IPS DF 19.7 (cell line): ENCODE measurements around the gene RAB7A.
"Not testable (repeated sequence)": the region's sequence is repeated elsewhere in the genome, so short reads cannot be mapped to it uniquely, and the experiment has no call there.

ENCODE experiments used
- DNase-seq: peaks from one replicate; pipeline ENCODE4 v3.0.0-alpha.2; 2013; ENCODE audit warnings: low read depth, low spot score

The RAB7A gene

DNA sequence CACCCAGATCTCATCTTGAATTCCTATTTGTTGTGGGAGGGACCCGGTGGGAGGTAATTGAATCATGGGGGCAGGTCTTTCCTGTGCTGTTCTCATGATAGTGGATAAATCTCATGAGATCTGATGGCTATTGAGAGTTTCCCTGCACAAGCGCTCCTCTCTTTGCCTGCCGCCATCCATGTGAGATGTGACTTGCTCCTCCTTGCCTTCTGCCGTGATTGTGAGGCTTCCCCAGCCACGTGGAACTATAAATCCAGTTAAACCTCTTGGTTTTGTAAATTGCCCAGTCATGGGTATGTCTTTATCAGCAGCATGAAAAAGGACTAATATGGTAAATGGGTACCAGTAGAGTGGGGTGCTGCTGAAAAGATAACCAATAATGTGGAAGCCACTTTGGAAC, 23.6 kb downstream of the RAB7A start:
- DNase-seq: not testable (repeated sequence)

DNA sequence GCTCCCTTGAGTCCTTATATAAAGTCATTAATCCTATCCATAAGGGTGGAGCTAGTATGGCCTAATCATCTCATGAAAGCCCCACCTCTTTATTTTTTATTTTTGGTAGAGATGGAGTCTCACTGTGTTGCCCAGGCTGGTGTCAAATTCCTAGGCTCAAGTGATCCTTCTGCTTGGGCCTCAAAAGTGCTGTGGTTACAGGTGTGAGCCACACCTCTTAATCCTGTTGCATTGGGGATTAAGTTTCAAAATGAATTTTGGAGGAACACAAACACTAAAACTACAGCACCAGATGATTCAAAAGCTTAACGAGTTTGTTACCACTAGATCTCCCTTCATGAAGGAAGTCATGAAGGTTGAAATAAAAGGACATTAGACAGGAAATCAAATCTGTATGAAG, 27.7 kb downstream of the RAB7A start:
- no peak for DNase-seq

DNA sequence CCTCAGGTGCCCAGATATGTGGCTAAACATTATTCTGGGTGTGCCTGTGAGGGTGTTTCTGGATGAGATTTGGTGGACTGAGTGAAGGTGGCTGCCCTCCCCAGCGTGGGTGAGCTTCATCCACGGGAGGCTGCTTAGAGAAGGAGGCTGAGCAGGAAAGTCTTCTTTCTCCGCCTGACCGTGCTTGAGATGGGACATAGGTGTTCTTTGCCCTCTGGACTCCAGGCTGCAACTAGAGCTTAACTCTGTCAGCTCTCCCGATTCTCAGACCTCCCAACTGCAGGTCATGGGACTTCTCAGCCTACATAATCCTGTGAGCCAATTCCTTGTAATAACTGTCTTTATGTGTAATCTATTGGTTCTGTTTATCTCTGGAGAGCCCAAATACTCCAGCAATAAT, 34.1 kb downstream of the RAB7A start:
- DNase-seq: no peak

DNA sequence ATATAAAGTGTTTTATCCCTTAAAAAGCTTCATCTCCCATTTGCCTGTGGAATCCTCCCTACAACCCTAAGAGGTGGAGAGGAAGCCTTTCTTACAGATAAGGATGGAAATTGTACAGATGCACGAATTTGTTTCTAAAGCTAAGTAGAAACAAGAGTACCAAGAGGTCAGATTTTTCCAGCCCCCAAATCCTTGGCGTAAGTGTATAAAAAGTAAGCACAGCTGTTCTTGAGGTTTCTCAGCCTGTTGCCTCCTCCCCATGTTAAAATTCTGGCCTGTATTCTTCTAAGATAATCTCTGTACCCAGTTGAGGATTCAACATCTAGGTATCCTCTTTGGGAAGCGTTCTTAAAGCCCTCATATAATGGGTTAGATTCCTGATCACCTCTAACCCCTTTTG, 34.9 kb downstream of the RAB7A start:
- DNase-seq: no peak

DNA sequence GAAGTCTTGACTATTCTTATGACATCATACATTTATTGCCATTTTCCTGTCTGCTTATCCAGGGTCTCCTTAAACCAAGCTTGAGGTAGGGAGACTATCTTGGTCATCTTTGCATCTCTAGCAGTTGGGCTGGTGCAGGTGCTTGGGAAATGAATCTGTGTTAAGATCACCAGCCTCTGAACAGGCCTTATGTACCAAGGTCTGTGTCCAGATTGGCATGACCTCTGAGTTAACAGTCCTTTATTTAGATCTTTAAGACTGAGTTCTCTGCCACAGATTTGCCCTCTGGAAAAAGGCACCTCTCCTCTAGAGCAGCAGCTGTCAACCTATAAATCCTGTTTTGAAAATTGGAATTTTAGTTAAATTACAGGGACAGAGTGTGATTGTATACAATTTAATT, 35.4 kb downstream of the RAB7A start:
- DNase-seq: no peak

DNA sequence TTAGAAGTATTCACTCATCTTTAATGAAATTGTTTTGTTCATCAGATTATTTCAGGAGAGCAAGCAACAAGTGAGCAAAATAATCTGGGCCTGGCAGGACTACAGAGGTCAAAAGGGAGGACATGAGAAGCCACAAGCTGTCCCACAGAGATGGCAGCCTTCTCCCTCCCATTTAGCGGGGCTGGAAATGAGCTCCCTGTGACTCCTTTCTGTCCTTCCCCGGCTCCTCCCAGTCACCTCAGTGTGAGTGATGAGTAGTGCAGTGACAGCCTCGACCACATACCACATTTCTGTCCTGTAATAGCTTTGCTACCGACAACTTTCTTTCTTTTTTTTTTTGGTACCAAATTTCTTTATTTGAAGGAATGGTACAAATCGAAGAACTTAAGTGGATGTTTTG, 38.0 kb downstream of the RAB7A start:
- DNase-seq: no peak

DNA sequence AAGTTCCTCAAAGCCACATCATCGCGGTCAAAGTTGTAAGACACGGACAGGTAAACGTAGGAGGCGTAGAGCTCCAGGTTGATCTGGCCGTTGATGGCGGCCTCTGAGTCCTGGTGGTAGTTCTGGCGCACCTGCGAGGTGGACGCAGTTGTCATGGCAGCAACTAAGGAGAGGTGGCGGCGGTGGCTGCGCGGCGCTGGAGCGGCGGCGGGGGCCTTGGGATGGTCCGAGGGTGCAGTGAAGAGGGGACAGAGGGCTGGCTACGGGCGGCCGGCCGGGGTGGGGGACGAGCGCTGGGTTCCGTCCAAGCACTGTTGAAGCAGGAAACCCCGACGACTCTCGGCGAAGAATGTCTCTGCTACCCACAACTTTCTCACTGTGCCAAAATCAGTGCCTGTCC, 38.9 kb downstream of the RAB7A start:
- no peak for DNase-seq

DNA sequence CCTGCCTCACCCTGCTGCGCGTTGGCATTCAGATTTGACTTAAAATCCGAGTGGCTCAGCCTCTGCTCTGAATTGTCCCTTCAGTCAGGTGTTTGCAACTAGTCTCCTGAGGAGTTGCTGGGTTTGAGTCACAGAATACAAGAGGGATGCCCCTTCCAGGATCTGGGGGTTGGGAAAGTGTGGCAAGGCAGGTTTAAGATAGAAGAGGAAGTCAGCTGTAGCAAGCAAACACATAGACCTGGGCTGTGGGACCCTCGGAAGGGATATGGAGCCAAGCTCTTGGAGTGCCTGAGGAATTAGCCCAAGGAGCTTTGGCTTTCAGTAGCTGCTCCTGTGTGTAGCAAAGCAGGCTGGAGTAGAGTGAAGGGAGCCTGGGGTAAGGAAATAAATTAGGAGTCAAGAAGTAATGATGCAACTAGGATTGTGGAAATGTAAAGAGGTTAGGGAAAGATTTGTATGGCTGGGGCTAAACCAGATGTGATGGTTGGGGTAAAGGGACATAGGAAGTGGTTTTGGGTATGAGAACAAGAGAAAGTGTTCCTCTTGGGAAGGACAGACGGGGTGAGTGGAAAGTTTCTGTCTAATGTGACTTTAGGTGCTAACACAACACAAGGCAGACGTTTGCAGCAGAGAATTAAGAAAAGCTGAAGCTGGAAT, 41.2 kb downstream of the RAB7A start:
- no peak for DNase-seq

DNA sequence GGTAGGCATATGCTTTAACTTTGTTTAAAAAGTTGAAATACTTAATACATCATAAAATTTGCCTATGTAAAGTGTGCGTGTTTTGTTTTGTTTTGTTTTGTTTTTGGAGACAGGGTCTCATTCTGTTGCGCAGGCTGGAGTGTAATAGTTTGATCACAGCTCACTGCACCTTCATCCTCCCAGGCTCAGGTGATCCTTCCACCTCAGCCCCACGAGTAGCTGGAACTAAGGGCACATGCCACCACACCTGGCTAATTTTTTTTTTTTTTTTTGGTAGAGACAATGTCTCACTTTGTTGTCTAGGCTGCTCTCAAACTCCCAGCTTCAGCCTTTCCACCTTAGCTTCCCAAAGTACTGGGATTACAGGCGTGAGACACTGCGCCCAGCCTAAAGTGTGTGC, 42.5 kb downstream of the RAB7A start:
- DNase-seq: no peak

DNA sequence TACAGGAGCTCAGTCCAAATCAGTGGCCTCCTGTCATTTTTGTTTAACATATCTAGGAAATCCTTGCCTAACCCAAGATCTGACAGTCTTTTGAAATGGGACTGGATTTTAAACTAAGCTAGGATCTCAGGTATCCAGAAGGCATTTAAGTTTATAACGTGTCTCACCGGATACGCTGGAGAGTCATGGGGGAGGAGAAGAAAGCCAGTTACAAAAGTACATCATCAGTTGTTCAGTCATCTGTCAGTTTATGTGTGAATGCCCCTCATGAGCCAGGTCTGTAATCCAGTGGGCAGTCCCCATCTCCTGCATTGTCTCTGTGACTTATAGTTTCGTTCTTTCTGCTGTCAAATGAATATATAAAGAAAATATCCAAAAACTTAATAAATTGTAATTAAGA, 44.4 kb downstream of the RAB7A start:
- DNase-seq: no peak

DNA sequence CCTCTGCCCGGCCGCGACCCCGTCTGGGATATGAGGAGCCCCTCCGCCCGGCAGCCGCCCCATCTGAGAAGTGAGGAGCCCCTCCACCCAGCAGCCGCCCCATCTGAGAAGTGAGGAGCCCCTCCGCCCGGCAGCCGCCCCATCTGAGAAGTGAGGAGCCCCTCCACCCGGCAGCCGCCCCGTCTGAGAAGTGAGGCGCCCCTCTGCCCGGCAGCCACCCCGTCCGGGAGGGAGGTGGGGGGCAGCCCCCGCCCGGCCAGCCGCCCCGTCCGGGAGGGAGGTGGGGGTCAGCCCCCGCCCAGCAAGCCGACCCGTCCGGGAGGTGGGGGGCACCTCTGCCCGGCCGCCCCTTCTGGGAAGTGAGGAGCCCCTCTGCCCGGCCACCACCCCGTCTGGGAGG, 47.2 kb downstream of the RAB7A start:
- not testable (repeated sequence) for DNase-seq

DNA sequence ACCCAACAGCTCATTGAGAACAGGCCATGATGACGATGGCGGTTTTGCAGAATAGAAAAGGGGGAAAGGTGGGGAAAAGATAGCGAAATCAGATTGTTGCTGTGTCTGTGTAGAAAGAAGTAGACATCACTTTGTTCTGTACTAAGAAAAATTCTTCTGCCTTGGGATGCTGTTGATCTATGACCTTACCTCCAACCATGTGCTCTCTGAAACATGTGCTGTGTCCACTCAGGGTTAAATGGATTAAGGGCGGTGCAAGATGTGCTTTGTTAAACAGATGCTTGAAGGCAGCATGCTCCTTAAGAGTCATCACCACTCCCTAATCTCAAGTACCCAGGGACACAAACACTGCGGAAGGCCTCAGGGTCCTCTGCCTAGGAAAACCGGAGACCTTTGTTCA, 47.6 kb downstream of the RAB7A start:
- not testable (repeated sequence) for DNase-seq

DNA sequence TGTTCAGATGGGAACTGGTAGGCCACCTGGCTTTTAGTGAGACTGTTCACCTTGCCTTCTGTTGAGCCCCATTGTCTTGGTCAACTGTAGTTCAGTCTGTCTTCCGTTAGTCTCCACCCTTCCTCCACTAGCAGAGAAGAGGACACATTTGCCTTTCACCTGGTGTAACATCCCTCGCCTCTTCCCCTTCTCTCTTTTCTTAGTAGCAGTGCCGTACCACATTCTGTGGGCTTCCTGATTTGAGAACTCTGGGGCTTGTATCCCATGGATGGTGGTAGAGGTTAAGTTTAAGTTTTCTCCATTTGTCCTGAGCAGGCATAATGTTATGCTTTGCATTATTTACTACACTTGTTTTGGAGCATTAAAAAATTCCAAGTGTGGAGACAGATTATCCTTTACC, 49.3 kb downstream of the RAB7A start:
- no peak for DNase-seq

DNA sequence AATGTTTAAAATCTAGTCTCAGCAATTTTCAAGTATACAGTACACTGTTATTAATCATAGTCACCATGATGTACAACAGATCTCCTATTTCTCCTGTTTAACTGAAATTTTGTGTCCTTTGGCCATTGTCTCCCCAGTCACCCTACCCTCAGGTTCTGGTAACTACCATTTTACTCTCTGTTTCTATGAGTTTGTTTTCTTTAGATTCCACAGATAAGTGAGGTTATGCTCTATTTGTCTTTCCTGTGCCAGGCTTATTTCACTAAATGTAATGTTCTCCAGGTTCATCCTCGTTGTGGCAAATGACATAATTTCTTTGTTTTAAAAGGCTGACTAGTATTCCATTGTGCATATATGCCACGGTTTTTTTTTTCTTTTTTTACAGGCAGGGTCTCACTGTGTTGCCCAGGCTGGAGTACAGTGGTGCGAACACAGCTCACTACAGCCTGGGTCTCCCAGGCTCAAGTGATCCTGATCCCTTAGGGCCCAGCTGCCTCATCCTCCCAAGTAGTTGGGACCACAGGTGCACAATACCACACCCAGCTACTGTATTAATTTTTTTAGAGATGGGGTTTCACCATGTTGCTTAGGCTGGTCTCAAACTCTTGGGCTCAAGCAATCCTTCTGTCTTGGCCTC, 50.0 kb downstream of the RAB7A start:
- DNase-seq: no peak

DNA sequence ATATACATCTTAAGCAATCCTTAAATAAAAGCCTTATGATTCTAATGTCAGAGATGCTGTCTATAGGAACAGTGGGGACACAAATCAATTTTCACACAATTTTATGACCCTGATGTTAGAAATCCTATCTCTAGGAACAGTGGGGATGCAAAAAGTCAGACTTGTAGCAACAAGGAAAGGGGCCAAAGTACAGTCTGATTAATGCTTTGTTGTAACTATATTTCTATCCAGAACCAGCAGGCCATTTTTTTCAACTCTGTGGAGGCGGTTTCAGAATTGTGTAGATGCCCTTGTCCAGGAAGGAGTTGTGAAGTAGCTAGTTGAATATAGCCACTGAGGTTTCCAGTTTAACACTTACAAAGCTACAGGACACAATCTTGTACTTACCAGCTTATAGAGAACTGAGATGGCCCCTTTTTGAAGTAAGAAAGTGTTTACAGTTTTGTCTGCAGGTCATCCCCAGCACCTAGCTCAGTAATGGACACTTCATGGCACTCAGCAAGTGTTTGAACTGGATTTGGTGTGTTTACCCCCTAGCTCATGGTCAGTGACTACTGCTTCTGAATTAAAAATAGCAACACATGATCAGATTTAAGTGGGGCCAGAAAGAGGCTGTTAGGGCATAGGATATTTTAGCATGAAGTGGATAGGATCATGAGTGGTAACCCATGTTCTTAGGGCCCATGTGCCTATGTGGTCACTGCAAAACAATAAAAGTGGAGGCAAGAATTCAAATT, 54.3 kb downstream of the RAB7A start:
- DNase-seq: no peak

DNA sequence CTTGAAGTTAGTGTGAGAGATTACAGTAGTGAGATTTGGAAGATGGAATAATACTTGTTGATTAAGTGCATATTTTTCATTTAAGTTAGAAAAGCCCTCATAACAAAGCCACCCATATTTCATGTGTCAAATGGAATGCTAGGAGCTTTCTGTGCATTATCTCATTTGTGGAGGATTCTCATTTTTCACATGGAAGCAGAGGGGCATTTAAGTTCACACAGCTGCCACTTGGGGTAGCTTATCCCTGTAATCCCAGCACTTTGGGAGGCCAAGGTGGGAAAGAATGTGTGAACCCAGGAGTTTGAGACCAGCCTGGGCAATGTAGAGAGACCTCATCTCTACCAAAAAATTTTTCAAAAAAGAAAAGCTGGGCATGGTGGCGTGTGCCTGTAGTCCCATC, 55.2 kb downstream of the RAB7A start:
- DNase-seq: no peak

DNA sequence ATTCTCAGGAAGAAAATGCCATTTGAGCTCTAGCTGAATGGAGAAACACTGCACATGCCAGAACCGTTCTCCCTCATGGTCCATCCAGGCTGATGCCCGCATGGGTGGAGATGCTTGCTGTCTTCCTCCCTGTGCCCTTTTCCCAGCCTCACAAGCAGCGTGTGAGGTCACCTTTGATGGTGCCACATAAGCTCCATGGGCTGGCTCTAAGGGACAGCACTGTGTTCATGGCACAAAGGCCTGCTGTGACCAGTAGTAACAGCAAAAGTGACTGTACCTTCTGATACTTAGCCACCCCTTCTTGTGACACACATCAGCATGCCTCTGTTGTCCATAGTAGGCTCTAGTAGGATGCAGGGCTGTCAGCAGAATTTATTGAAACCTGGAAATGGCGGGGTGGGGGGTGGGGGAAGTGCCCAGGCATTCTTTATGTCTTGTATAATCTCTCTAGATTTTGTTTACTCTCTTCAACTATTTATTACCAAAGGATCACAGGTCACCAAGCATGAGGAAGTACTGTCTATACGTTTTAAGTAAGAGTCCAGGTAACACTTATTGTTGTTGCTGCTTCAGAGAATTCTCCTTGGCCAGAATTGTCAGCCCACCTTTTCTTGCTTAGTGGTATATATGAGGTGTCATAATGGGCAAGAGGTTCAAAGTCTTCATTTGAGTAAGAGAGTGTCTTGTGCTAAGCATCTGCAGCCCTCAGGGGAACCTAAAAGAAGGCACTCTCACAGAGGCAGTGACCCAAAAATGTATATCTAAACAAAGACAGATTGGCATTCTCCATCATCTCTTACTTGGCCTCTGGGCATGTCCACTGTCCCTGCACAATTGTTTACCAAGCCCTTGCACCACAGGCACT, 56.5 kb downstream of the RAB7A start:
- DNase-seq: no peak

DNA sequence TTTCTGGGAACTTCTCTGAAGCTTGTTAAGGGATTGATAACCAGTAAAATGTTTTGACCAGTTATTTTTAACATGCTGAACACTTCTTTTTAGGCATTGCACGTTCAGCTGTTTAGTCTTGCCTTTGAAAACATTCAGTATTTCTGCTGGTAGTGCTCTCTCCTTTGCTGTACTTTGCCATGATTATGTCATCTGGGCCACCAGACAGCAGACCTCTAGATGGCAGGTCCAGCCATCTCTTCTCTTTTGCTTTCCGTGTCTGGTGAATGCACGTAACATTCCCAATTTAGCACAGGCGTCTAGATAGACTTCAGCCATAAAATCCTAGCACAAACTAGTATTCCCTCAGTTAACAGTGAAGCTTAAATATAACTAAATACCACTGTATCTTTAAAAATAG, 57.8 kb downstream of the RAB7A start:
- no peak for DNase-seq

DNA sequence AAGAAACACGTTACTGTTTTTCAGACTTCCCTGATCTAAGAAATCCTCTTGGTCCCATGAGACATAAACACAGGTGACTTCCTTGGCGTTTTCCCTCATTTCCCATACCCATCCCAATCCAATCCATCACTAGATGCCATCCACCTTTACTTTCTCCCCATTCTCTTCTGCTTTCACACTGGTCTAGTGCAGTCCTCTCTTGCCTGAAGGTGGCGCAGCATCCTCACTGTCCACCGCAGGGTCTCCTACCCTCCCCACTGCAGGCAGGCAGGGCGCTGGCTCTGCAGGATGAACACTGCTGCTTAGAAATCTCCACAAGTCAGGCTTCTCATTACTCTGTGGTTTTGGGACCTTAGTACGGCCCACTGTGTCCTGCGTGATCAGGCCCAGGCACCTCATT, 58.2 kb downstream of the RAB7A start:
- no peak for DNase-seq

DNA sequence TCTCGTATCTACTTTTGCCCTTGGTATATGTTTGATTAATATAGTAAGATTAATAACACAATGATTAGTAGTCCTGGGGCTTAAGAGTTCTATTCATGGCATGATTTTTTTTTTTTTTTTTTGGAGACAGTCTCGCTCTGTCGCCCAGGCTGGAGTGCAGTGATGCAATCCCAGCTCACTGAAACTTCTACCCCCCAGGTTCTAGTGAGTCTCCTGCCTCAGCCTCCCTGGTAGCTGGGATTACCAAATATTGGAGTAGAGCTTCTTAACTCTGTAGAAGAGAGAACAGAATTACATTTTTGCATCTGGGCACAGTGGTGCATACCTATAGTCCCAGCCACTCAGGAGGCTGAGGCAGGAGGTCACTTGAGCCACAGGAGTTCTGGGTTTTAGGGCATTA, 58.9 kb downstream of the RAB7A start:
- DNase-seq: no peak

DNA sequence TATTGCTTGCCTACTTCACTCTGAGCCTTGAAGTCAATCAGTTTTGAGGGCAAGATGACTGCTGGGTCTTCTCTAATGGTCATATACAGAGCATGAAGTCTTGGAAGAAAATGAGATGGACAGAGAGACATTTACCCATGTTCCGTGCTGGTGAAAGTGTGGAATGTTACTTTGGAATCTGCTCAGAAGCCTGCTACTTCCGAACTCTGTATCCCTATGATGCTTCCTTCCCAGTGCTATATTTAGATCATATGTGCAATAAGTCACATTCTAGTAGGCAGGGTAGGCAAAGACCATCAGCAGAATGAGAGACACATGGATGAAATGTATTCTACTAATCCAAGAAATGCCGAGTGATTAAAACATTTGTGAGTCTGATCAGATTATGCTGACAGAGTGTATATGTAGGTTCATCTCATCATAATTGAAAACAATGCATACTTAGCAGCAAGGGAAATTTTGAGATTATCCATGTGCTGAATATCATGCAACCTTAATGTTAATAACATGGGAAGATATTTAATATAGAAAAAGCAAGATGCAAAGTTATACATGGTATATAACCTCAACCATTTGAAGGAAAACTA, 60.5 kb downstream of the RAB7A start:
- DNase-seq: no peak
